Measurements from ENCODE around the gene EML6.
A peak's percentile ranks its signal among the peaks of the same experiment; 100 is the strongest.
"Not testable (repeated sequence)": the region's sequence is repeated elsewhere in the genome, so short reads cannot be mapped to it uniquely, and the experiment has no call there.

The EML6 gene

GRCh38 chr2:54966165-54966832, 242.8 kb downstream of the EML6 start:
- DNase-seq (ENCODE audit: low read depth): no peak

- DNase-seq (ENCODE audit: low read depth): no peak
These were observed 243.4 kb downstream of the EML6 start for GRCh38 chr2:54966837-54967236.

- no peak for DNase-seq (ENCODE audit: low read depth)
These were observed 243.8 kb downstream of the EML6 start for GRCh38 chr2:54967269-54967668.

GRCh38 chr2:54967759-54968365, 244.4 kb downstream of the EML6 start:
- no peak for DNase-seq (ENCODE audit: low read depth)

GRCh38 chr2:54968561-54969218, 245.2 kb downstream of the EML6 start:
- no peak for DNase-seq (ENCODE audit: low read depth)

- DNase-seq (ENCODE audit: low read depth): no peak
These were observed 246.0 kb downstream of the EML6 start for GRCh38 chr2:54969295-54969939.

- no peak for DNase-seq (ENCODE audit: low read depth)
These were observed 246.5 kb downstream of the EML6 start for GRCh38 chr2:54969940-54970338.

- DNase-seq (ENCODE audit: low read depth): no peak
These were observed 251.7 kb downstream of the EML6 start for GRCh38 chr2:54975175-54975574.

- no peak for DNase-seq (ENCODE audit: low read depth)
These were observed 252.4 kb downstream of the EML6 start for GRCh38 chr2:54975598-54976492.

- no peak for DNase-seq (ENCODE audit: low read depth)
These were observed 253.7 kb downstream of the EML6 start for GRCh38 chr2:54977149-54977548.

- DNase-seq (ENCODE audit: low read depth): peak; percentile 15
These were observed 256.0 kb downstream of the EML6 start for GRCh38 chr2:54979321-54980044.

GRCh38 chr2:54981385-54981784, 257.9 kb downstream of the EML6 start:
- no peak for DNase-seq (ENCODE audit: low read depth)

GRCh38 chr2:54983345-54984220, 260.1 kb downstream of the EML6 start:
- no peak for DNase-seq (ENCODE audit: low read depth)

- DNase-seq (ENCODE audit: low read depth): no peak
These were observed 261.0 kb downstream of the EML6 start for GRCh38 chr2:54984476-54984875.

- peak; percentile 29 for DNase-seq (ENCODE audit: low read depth)
These were observed 262.8 kb downstream of the EML6 start for GRCh38 chr2:54986264-54986663.

- no peak for DNase-seq (ENCODE audit: low read depth)
These were observed 265.1 kb downstream of the EML6 start for GRCh38 chr2:54988612-54989011.

- not testable (repeated sequence) for DNase-seq (ENCODE audit: low read depth)
These were observed 267.2 kb downstream of the EML6 start for GRCh38 chr2:54990694-54991093.

GRCh38 chr2:54995553-54995952, 272.1 kb downstream of the EML6 start:
- DNase-seq (ENCODE audit: low read depth): no peak

- DNase-seq (ENCODE audit: low read depth): no peak
These were observed 274.4 kb downstream of the EML6 start for GRCh38 chr2:54997826-54998225.

- DNase-seq (ENCODE audit: low read depth): peak; percentile 78
These were observed 275.7 kb downstream of the EML6 start for GRCh38 chr2:54999182-54999581.

All from fibroblast of gingiva (primary cell).